H1 (cell line): Measurements from ENCODE around the gene ENO2. TPM values are rescaled to one million over a fixed set of nuclear protein-coding genes. Genes with fewer than 3 reads are reported as not detected.

Source experiments
- CTCF ChIA-PET: fragments of 300-600 bp; sonication (Branson Sonifier 250); formaldehyde crosslinking; loops from one replicate; lab custom pipeline; 2021; ENCODE audit not compliant: partially characterized antibody; lab: Charles Lee
- POLR2A ChIA-PET: fragments of 300-600 bp; sonication (Branson Sonifier 250); formaldehyde crosslinking; loops from one replicate; lab custom pipeline; 2021; ENCODE audit warnings: inconsistent platforms; ENCODE audit not compliant: partially characterized antibody; lab: Charles Lee
- DNase-seq, 2 experiments: peaks; one replicate each; pipeline versions ENCODE4 v3.0.0 to v3.0.0-alpha.2; 2010 to 2022; ENCODE audit warnings: low spot score in 2 of 2, low read depth in 1 of 2, mixed read lengths in 1 of 2
- FAIRE-seq: peaks from 2 replicates; lab custom pipeline; 2011; peaks lifted over from hg19 to GRCh38; lab: Jason Lieb, UNC
- H2AFZ ChIP-seq: 2 replicates; pipeline ENCODE4 v1.8.1; 2012; ENCODE audit warnings: low read length, inconsistent platforms
- H2AK5ac ChIP-seq: 2 replicates; pipeline ENCODE4 v1.6.1; 2013; ENCODE audit warnings: low read depth, low read length
- H2BK120ac ChIP-seq: replicated peaks from 2 replicates; pipeline ENCODE3; 2013; ENCODE audit warnings: low read depth, low read length, inconsistent platforms
- H2BK12ac ChIP-seq: 2 replicates; pipeline ENCODE4 v1.6.1; 2013; ENCODE audit warnings: low read depth, low read length
- H2BK15ac ChIP-seq: 2 replicates; pipeline ENCODE4 v1.6.1; 2013; ENCODE audit warnings: low read length
- H2BK20ac ChIP-seq: 2 replicates; pipeline ENCODE4 v1.6.1; 2013; ENCODE audit warnings: low read length
- H2BK5ac ChIP-seq: 2 replicates; pipeline ENCODE4 v1.6.1; 2013; ENCODE audit warnings: low read depth, low read length
- H3K14ac ChIP-seq: 2 replicates; pipeline ENCODE4 v1.6.1; 2013; ENCODE audit warnings: inconsistent platforms; ENCODE audit not compliant: insufficient read length
- H3K18ac ChIP-seq: 2 replicates; pipeline ENCODE4 v1.6.1; 2013; ENCODE audit warnings: low read length; ENCODE audit errors: extremely low read depth
- H3K23ac ChIP-seq: 2 replicates; pipeline ENCODE4 v1.6.1; 2013; ENCODE audit warnings: inconsistent platforms; ENCODE audit not compliant: insufficient read length
- H3K23me2 ChIP-seq: 2 replicates; pipeline ENCODE4 v1.6.1; 2013; ENCODE audit warnings: low read depth, low read length
- H3K27ac ChIP-seq: 2 replicates; pipeline ENCODE4 v1.6.1; 2011; ENCODE audit warnings: low read depth, low read length, inconsistent platforms
- H3K27me3 ChIP-seq, 4 experiments: replicated peaks in 1 of 4; 1 replicate in 1 of 4; 2 replicates in 3 of 4; pipeline versions ENCODE4 v1.6.1 to v1.8.1; 2011 to 2013; ENCODE audit warnings: low read length in 3 of 4, mild to moderate bottlenecking in 3 of 4, inconsistent platforms in 2 of 4, mixed read lengths in 2 of 4, moderate library complexity in 1 of 4; ENCODE audit not compliant: control insufficient read depth in 3 of 4, insufficient read depth in 3 of 4; ENCODE audit errors: extremely low read depth in 1 of 4
- H3K36me3 ChIP-seq, 4 experiments: 2 replicates each; pipeline versions ENCODE4 v1.6.1 to v1.8.1; 2011 to 2013; ENCODE audit warnings: mild to moderate bottlenecking in 4 of 4, low read length in 3 of 4, moderate library complexity in 2 of 4, control low read depth in 1 of 4, inconsistent platforms in 1 of 4; ENCODE audit not compliant: insufficient read depth in 4 of 4, control insufficient read depth in 2 of 4
- H3K4ac ChIP-seq: replicated peaks from 2 replicates; pipeline ENCODE3; 2013; ENCODE audit warnings: low read length, low read depth, mixed read lengths, inconsistent platforms; ENCODE audit not compliant: insufficient read length
- H3K4me1 ChIP-seq, 4 experiments: replicated peaks in 1 of 4; 1 replicate in 1 of 4; 2 replicates in 3 of 4; pipeline versions ENCODE4 v1.6.1 to v1.8.1; 2011 to 2013; ENCODE audit warnings: low read length in 3 of 4, inconsistent platforms in 2 of 4, mixed read lengths in 1 of 4; ENCODE audit not compliant: insufficient read depth in 4 of 4, control insufficient read depth in 3 of 4
- H3K4me2 ChIP-seq, 2 experiments: 2 replicates each; pipeline versions ENCODE4 v1.6.1 to v1.8.1; 2011 to 2013; ENCODE audit warnings: low read depth in 2 of 2, low read length in 2 of 2, control low read depth in 1 of 2, inconsistent platforms in 1 of 2, mild to moderate bottlenecking in 1 of 2; ENCODE audit not compliant: insufficient read depth in 1 of 2
- H3K4me3 ChIP-seq, 4 experiments: fragments of 200-600, 300-600 bp in 1 of 4; sonication (generic), shearing (Covaris generic), sonication (Bioruptor Twin) in 1 of 4; 2 replicates each; pipeline versions ENCODE4 v1.5.1 to v1.8.1; 2011 to 2016; ENCODE audit warnings: low read length in 4 of 4, low read depth in 3 of 4, control low read depth in 2 of 4, inconsistent platforms in 2 of 4, mild to moderate bottlenecking in 2 of 4, mixed read lengths in 1 of 4, moderate library complexity in 1 of 4; ENCODE audit not compliant: insufficient read depth in 2 of 4; ENCODE audit errors: extremely low read depth in 1 of 4
- H3K56ac ChIP-seq: replicated peaks from 2 replicates; pipeline ENCODE3; 2013; ENCODE audit warnings: low read depth, mild to moderate bottlenecking, mixed read lengths, low read length, inconsistent platforms; ENCODE audit not compliant: insufficient read length
- H3K79me1 ChIP-seq: 2 replicates; pipeline ENCODE4 v1.6.1; 2013; ENCODE audit warnings: low read depth, low read length, control low read depth
- H3K79me2 ChIP-seq, 2 experiments: 2 replicates each; pipeline versions ENCODE4 v1.6.1 to v1.8.1; 2012 to 2013; ENCODE audit warnings: low read length in 2 of 2, mild to moderate bottlenecking in 2 of 2, inconsistent platforms in 1 of 2; ENCODE audit not compliant: insufficient read depth in 2 of 2, control insufficient read depth in 1 of 2
- H3K9ac ChIP-seq, 4 experiments: replicated peaks in 1 of 4; 1 replicate in 1 of 4; 2 replicates in 3 of 4; pipeline versions ENCODE4 v1.6.1 to v1.8.1; 2011 to 2013; ENCODE audit warnings: low read depth in 3 of 4, low read length in 3 of 4, control low read depth in 2 of 4, mild to moderate bottlenecking in 2 of 4, moderate library complexity in 2 of 4, inconsistent platforms in 1 of 4; ENCODE audit errors: extremely low read depth in 1 of 4
- H3K9me3 ChIP-seq, 2 experiments: 2 replicates each; pipeline versions ENCODE4 v1.6.1 to v1.8.1; 2012 to 2013; ENCODE audit warnings: mild to moderate bottlenecking in 2 of 2, moderate library complexity in 2 of 2, control low read depth in 1 of 2, inconsistent platforms in 1 of 2, low read depth in 1 of 2, low read length in 1 of 2, mixed read lengths in 1 of 2; ENCODE audit not compliant: insufficient read depth in 2 of 2
- H4K20me1 ChIP-seq, 2 experiments: replicated peaks in 1 of 2; 2 replicates each; pipeline versions ENCODE3 to v1.8.1; 2011 to 2013; ENCODE audit warnings: inconsistent platforms in 2 of 2, low read length in 2 of 2, mild to moderate bottlenecking in 1 of 2; ENCODE audit not compliant: insufficient read depth in 2 of 2, control insufficient read depth in 1 of 2
- H4K5ac ChIP-seq: 2 replicates; pipeline ENCODE4 v1.6.1; 2013; ENCODE audit warnings: low read length, low read depth, mixed read lengths, inconsistent platforms; ENCODE audit not compliant: insufficient read length
- H4K8ac ChIP-seq: 2 replicates; pipeline ENCODE4 v1.8.0; 2013; ENCODE audit warnings: mild to moderate bottlenecking, moderate library complexity, low read length, inconsistent platforms; ENCODE audit not compliant: insufficient read depth; ENCODE audit errors: extremely low read depth
- H4K91ac ChIP-seq: replicated peaks from 2 replicates; pipeline ENCODE3; 2013; ENCODE audit warnings: low read length, mixed read lengths, inconsistent platforms; ENCODE audit not compliant: insufficient read length
- BACH1 ChIP-seq: IDR thresholded peaks from 2 replicates; pipeline ENCODE4 v1.6.1; 2012; ENCODE audit warnings: low read length, improper control_type of control experiment
- BRCA1 ChIP-seq: IDR thresholded peaks from 2 replicates; pipeline ENCODE4 v1.6.1; 2012; ENCODE audit warnings: low read depth, low read length, improper control_type of control experiment
- FOSL1 ChIP-seq: IDR thresholded peaks from 2 replicates; pipeline ENCODE4 v1.6.1; 2011; ENCODE audit warnings: mild to moderate bottlenecking, low read depth, low read length, moderate library complexity; ENCODE audit not compliant: insufficient read depth
- MAFK ChIP-seq: IDR thresholded peaks from 2 replicates; pipeline ENCODE4 v1.6.1; 2012; ENCODE audit warnings: low read depth, mild to moderate bottlenecking, improper control_type of control experiment, low read length
- RBBP5 ChIP-seq: IDR thresholded peaks from 2 replicates; pipeline ENCODE4 v1.7.1; 2012; ENCODE audit warnings: low read depth, mild to moderate bottlenecking, inconsistent platforms, low read length, moderate library complexity, borderline replicate concordance
- SP4 ChIP-seq: IDR thresholded peaks from 2 replicates; pipeline ENCODE4 v1.6.1; 2012; ENCODE audit warnings: low read length, inconsistent platforms
- TBP ChIP-seq: IDR thresholded peaks from 2 replicates; pipeline ENCODE4 v1.6.1; 2011; ENCODE audit warnings: low read depth, low read length, improper control_type of control experiment
- TEAD4 ChIP-seq: IDR thresholded peaks from 2 replicates; pipeline ENCODE4 v1.6.1; 2012; ENCODE audit warnings: low read depth, low read length, inconsistent platforms, mixed read lengths
- ZNF274 ChIP-seq: IDR thresholded peaks from 2 replicates; pipeline ENCODE4 v1.7.0; 2012; ENCODE audit warnings: low read length, borderline replicate concordance; ENCODE audit errors: extremely low read depth
- WGBS, 2 experiments: shearing (Covaris generic) in 1 of 2; methylation state at CpG; one replicate each; pipeline versions ENCODE4 v1.1.6 to v1.1.7; 2013 to 2015; ENCODE audit warnings: low lambda C conversion rate in 2 of 2, mixed read lengths in 2 of 2, inconsistent platforms in 1 of 2, low coverage in 1 of 2, missing lambda C conversion rate in 1 of 2; ENCODE audit not compliant: insufficient replicate concordance in 2 of 2, insufficient coverage in 1 of 2, insufficient read length in 1 of 2; ENCODE audit errors: extremely low coverage in 1 of 2, missing lambda C conversion rate in 1 of 2; 5-methylcytosine and 5-hydroxymethylcytosine counted together
- polyA plus RNA-seq, 7 experiments: library from polyadenylated mRNA; depleted of rRNA in 3 of 7; stranded (reverse) in 5 of 7; unstranded in 2 of 7; fragments of >200 nt in 5 of 7; fragments of 200-250 nt in 2 of 7; gene quantifications; 1 replicate in 5 of 7; 2 replicates in 1 of 7; 4 replicates in 1 of 7; pipeline versions ENCODE4 v1.2.1 to v1.2.3, GENCODE V29; 2011 to 2013; ENCODE audit warnings: missing spikeins in 2 of 7, mixed read lengths in 2 of 7
- total RNA-seq: library from RNA; stranded (reverse); fragmentation: NEBNext Ultra II Directional; extraction: Animal tissue kit (Norgen Biotek cat#: 25700); gene quantifications from 2 replicates; pipeline ENCODE4 v1.2.1, GENCODE V29; 2021
- TF ChIP-seq, protein P1 (sequence below): IDR thresholded peaks from 2 replicates; pipeline ENCODE4 v1.6.1; 2011; ENCODE audit warnings: low read depth, mild to moderate bottlenecking, low read length; ENCODE audit not compliant: insufficient read depth

Gene ENO2
- total and polyA plus RNA-seq, 2 of the 8 experiments (the other 6 are each of a cell fraction or from before 2014, with no cell fraction given) = 92.4 to 102 TPM

DNA sequence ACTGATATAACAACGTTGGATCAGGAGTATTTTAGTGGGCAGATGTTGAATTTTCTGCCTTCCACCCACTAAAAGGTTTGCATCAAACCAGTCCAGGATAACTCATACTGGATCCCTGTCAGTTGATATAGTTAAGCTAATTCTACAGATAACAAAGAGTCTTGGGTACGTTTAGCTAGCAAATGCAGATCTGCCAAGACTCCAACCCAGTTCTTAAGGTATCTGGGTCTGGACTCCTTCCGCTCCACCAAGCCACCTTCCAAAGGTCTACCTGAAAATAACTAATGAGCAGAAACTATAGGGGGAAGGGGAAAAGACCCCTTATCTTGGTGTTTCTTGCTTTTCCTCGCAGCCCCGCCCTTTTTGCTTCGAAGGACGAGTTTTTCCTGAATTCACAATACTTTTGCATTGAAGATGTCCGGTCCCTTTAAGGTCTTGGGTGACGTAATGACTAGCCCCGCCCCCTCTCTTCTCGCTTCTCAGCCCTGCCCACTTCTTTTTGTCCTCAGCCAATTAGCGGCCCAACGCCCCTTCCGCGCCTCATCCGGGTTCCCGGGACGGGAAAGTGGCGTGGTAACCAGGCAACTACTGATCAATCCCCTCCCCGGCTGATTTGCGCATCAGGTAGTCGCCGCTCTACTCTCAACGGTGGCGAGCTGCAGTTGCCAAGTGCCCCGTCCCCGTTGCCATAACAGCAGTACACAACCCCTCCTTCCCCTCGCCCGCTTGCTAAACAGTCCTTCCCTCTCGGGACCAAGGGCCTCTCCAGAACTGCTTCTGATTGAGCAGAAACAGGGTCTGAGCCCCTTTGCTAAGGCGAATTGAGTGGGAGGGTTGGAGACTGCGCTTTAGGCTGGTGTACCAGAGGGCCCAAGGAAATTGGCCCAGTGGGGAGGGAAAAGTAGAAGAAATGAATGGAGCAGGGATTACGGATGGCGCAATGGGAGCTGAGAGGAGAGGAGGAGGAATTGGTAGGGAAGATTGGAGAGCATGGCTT, 9.8 kb upstream of the ENO2 start, which contains the start of gene LRRC23:
TSS of gene LRRC23 (plus strand) at position 543 of the 997 bp plus-strand sequence. CDS start 812 bp downstream, outside the sequence.
- Histone ChIP-seq H3K18ac (peak within 1 kb of the TSS; percentile 19; the same call in 1 of the 2 replicates), H3K23ac (no peak within 1 kb of the TSS), H4K8ac (no peak within 1 kb of the TSS), H4K20me1 (no peaks in the 10 kb centered on the region), H3K27ac (peak within 1 kb of the TSS; percentile 76), H3K9ac (peak within 1 kb of the TSS in 3 of 4 experiments; percentile 60 to 77 (median 76); a peak in 6 of 7 replicates), H4K5ac (peak within 1 kb of the TSS; percentile 40), H3K79me2 (no peaks in the 10 kb centered on the region), H3K36me3 (no peaks in the 10 kb centered on the region), H2BK12ac (0 out of 2 replicates have a peak within 1 kb of the TSS, but pooled peaks have one; percentile 20), H2AK5ac (no peak within 1 kb of the TSS), H3K4me1 (peaks cover 3 to 12% (median 11%) of the 10 kb centered on the region in 4 experiments; a peak in 5 of 7 replicates), H3K4me3 (peak within 1 kb of the TSS; percentile 46 to 64 (median 52)), H2BK5ac (peak within 1 kb of the TSS; percentile 36), H4K91ac (no peak within 1 kb of the TSS), H2BK20ac (no peak within 1 kb of the TSS), H3K79me1 (no peaks in the 10 kb centered on the region), H3K56ac (no peak within 1 kb of the TSS), H3K23me2 (peaks cover 3% of the 10 kb centered on the region; the same call in 1 of the 2 replicates), H3K4ac (no peak within 1 kb of the TSS), H3K9me3 (no peaks in the 10 kb centered on the region), H3K4me2 (peak within 1 kb of the TSS; percentile 84 to 95), H2BK15ac (peak within 1 kb of the TSS; percentile 22; the same call in 1 of the 2 replicates), H2AFZ (peak within 1 kb of the TSS; percentile 60), H3K14ac (no peak within 1 kb of the TSS), H2BK120ac (no peak within 1 kb of the TSS), H3K27me3 (peaks cover 0 to 4% (median 0%) of the 10 kb centered on the region in 4 experiments; a peak in 4 of 7 replicates)
- POLR2A ChIA-PET = interaction anchor here (0.7 to 39.6 kb wide), 11 partner anchors 9 to 144 kb away, joined by 3 to 1027 read pairs (median 18); partner anchors contain the start of genes ATN1, C12orf57, ENO2 and PTPN6
- DNase-seq (peak; percentile 96 to 98), FAIRE-seq (peak; percentile 96)
- CTCF ChIA-PET = interaction anchor here (0.6 to 13.0 kb wide), 9 partner anchors 13 to 151 kb away, joined by 3 to 74 read pairs (median 6); partner anchors contain the start of genes ATN1, ENO2 and SPSB2
- 11% methylated on average over 28 of the region's 34 CpGs; no CpG with 5 or more reads in 1 of the 2 experiments for WGBS, 2 experiments
- TF ChIP-seq FOSL1 (no peak), BACH1 (no peak), TEAD4 (no peak), BRCA1 (no peak), MAFK (no peak), SP4 (no peak), TBP (peak; percentile 51; the same call in 1 of the 2 replicates), RBBP5 (no peak), ZNF274 (no peak)
- TF ChIP-seq, protein P1, sequence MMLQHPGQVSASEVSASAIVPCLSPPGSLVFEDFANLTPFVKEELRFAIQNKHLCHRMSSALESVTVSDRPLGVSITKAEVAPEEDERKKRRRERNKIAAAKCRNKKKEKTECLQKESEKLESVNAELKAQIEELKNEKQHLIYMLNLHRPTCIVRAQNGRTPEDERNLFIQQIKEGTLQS = no peak
